NCI-H2171 treated with DMSO at 0.1 percent for 48 hours (cell line): Measurements from ENCODE around the gene MYL6B.
"Not testable (repeated sequence)": the region's sequence is repeated elsewhere in the genome, so short reads cannot be mapped to it uniquely, and the experiment has no call there.

Source experiments
- DNase-seq: peaks from one replicate; lab custom pipeline; 2025; lab: John Stamatoyannopoulos, UW

Gene MYL6B

GRCh38 chr12:56153678-56154065, 1.3 kb downstream of the MYL6B start:
- no peak for DNase-seq

DNA sequence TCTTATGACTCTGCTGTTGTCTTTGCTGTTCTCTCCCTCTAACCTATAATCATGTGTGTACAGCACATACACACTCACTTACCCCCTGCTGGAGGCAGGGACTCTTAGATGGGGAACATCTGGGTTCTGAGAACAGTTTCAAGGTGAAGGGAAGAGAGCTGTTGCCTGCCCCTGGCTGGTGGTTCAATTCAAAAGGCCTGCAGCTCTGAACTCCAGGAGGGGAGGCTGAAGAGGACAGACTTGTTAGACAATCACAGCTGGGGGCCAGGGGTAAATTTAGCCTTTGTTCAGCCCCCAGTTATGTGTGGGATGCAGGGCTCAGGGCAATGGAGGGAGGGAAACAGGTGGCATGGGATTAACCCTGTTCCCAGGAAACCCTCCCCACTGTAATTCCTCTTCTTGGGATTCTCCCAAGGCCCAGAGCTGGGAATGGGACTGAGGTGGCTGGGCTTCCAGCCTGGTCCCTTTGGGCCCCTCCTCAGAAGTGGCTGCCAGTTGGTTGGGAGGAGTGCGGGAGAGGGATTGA, 1.9 kb downstream of the MYL6B start:
- peak; percentile 13 for DNase-seq

DNA sequence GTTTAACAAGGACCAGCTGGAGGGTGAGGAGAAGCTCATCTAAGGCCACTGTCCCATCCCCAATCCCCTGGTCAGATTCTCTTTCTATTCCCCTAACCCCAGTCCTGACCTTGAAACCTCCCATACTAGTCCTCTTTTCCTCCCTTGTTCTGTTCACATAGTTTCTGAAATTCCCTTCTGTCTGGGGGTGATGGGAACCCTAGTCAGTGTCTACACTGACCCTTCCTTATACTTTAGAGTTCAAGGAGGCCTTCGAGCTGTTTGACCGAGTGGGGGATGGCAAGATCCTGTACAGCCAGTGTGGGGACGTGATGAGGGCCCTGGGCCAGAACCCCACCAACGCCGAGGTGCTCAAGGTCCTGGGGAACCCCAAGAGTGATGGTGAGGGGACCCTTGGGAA, 2.4 kb downstream of the MYL6B start:
- no peak for DNase-seq

- DNase-seq, result no peak
Measured at GRCh38 chr12:56155256-56155845, 3.0 kb downstream of the MYL6B start.

DNA sequence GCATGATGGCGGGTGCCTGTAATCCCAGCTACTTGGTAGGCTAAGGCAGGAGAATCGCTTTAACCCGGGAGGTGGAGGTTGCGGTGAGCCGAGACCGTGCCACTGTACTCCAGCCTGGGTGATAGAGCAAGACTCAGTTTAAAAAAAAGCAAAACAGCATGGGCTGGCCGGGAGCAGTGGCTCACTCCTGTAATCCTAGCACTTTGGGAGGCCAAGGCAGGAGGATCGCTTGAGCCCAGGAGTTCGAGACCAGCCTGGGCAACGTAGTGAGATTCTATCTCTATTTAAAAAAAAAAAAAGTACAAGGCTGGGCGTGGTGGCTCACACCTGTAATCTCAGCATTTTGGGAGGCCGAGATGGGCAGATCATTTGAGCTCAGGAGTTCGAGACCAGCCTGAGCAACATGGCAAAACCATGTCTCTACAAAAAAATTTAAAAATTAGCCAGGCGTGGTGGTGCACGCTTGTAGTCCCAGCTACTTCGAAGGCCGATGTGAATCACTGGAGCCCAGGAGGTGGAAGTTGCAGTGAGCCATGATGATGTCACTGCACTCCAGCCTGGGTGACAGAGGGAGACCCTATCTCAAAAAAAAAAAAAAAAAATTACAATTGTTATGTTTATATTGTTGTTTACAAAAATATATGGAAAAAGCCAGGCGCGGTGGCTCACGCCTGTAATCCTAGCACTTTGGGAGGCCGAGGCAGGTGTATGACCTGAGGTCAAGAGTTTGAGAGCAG, 4.2 kb downstream of the MYL6B start:
- DNase-seq, result not testable (repeated sequence)

- DNase-seq, result peak; percentile 96
Measured at GRCh38 chr12:56157201-56158028, 5.0 kb downstream of the MYL6B start.

DNA sequence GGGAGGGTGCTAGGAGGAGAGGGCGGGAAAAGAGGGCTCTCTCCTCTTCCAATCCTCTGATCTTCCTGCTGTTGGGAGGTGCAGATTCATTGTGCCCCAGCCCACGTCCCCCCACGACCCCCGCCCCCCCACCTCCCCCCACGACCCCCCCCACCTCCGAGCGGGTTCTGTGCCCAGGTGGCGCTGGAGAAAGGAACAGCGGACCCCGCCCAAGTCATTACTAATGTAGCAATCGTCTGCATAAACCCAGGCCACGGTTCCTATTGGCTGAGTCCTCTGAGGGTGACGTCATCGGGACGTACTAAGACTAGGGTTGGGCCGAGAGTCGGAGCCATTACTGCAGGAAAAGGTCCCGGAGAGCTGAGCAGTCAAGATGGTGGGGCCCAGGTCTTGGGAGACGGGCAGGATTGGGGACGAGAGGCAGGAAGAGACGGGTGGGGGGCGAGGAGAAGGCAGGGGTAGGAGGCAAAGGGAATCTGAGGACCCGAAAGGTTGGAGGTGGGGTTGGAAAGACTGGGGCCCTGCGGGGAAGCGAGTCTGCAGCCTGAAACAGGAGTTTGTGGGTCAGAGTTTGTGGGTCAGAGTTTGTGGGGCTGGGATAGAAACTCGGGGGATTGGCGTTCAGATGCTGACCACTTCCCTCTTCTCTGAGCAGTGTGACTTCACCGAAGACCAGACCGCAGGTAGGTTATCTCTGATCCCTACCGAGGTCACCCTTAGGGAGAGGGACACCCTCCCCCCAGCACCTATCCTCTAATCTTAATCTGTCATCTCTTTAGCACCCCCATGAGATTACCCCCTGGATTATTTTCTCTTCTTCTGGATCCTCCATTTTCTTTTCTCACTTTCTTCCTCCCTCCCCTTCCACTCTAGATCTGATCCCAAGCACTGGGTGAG, 5.9 kb downstream of the MYL6B start, which contains the start of gene MYL6:
Gene MYL6, plus strand, starts transcription at position 331 of the 897 bp plus-strand sequence. Its CDS starts 43 bp downstream, at position 374.
- DNase-seq, result peak; percentile 99

GRCh38 chr12:56158926-56159461, 6.6 kb downstream of the MYL6B start:
- DNase-seq, result peak; percentile 62

GRCh38 chr12:56159482-56160192, 7.2 kb downstream of the MYL6B start:
- DNase-seq, result no peak

- DNase-seq, result no peak
Measured at GRCh38 chr12:56160193-56160763, 7.9 kb downstream of the MYL6B start.

GRCh38 chr12:56160894-56161689, 8.7 kb downstream of the MYL6B start:
- DNase-seq, result no peak

GRCh38 chr12:56161690-56162351, 9.4 kb downstream of the MYL6B start:
- DNase-seq, result no peak

DNA sequence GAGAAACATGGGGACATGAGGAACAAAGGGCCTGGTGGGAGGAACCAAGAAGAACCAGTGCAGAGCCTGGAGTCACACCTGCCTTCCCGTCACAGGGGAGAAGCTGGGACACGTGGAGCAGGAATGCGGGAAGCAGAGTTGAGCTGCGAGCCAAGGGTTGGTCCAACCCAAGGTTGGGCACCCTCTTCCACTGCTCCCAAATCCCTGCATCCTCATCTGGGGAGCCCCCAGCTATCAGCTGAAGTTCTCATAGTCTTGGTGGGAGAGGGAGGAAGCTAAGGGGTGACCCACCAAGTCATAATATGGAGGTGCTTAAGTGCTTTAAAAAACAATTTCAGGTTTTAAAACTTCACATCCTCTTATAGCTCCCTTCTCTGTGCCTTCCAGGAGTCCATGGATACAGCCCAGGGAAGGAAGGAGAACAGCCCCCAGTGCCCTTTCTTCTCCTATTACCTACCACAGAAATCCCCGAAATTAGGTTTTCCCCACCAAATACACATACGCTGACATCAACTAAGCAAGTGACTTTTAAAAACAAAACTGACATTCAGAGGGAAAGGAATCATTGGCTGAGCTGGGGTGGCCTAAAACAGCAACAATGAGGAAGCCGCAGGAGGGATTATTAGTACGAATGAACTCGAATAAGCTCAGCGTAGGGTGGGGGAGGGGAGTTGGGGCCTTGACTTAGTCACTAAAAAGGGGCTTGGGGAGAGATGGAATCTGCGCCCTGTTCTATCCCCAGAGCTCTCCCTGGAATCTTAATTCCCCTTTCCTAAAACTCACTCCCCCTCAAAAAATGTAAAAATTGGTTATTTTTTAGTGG, 10.3 kb downstream of the MYL6B start:
- no peak for DNase-seq

- DNase-seq, result no peak
Measured at GRCh38 chr12:56163533-56164344, 11.4 kb downstream of the MYL6B start.

GRCh38 chr12:56164345-56164729, 11.9 kb downstream of the MYL6B start:
- DNase-seq, result no peak

DNA sequence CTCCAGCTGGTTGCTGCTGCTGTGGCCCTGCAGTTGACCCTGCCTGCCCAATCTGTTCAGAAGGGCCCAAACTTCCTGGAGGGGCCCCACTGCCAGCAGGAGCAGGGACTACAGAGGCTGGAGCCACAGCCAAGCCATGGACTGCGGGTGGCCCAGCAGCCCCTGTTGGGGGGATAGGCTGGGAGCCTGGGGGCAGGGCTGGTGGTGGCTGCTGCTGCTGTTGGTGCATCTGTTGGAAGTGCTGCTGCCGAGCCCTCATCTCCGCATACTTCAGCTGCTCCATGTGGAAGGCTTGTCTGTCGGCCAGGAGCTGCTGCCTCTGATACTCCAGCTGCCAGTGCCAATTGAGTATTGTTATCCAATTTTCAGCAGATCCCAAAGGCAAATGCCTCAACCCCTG, 13.0 kb downstream of the MYL6B start:
- no peak for DNase-seq

- DNase-seq, result no peak
Measured at GRCh38 chr12:56169229-56169759, 16.9 kb downstream of the MYL6B start.
